ENCODE measurements around the gene AMPD2.

Gene AMPD2

GRCh38 chr1:109634771-109635750 is 15.4 kb downstream of the AMPD2 start:
- TF ChIP-seq MAX (IDR thresholded peaks at IDR 0.05; ENCODE audit: low read depth, low read length) (no peak), MYC (IDR thresholded peaks at IDR 0.05; ENCODE audit: low read depth, low read length) (no peak), CTCF (IDR thresholded peaks at IDR 0.05; ENCODE audit: low read depth, low read length) (no peak), POLR2A (IDR thresholded peaks at IDR 0.05; ENCODE audit: extremely low read depth, insufficient read length) (no peak)
- no peak overlapping the region for H3K4me3 ChIP-seq (ENCODE audit: low read depth, low read length)
- DNase-seq (ENCODE audit: low read depth): no peak

- TF ChIP-seq MYC (IDR thresholded peaks at IDR 0.05; ENCODE audit: low read depth, low read length) (no peak), POLR2A (IDR thresholded peaks at IDR 0.05; ENCODE audit: extremely low read depth, insufficient read length) (no peak)
- no peak overlapping the region for H3K4me3 ChIP-seq (ENCODE audit: low read depth, low read length)
- no peak for DNase-seq (ENCODE audit: low read depth)
Measured at GRCh38 chr1:109635862-109636200, 16.2 kb downstream of the AMPD2 start.

GRCh38 chr1:109636201-109636952 is 16.7 kb downstream of the AMPD2 start:
- no peak for TF ChIP-seq MYC (IDR thresholded peaks at IDR 0.05; ENCODE audit: low read depth, low read length)
- no peak for TF ChIP-seq CTCF (IDR thresholded peaks at IDR 0.05; ENCODE audit: low read depth, low read length)
- no peak for TF ChIP-seq POLR2A (IDR thresholded peaks at IDR 0.05; ENCODE audit: extremely low read depth, insufficient read length)
- TF ChIP-seq MAX (IDR thresholded peaks at IDR 0.05; ENCODE audit: low read depth, low read length): no peak
- no peak overlapping the region for H3K4me3 ChIP-seq (ENCODE audit: low read depth, low read length)
- DNase-seq (ENCODE audit: low read depth): peak; percentile 45

- no peak for TF ChIP-seq CTCF (IDR thresholded peaks at IDR 0.05; ENCODE audit: low read depth, low read length)
- no peak for TF ChIP-seq MYC (IDR thresholded peaks at IDR 0.05; ENCODE audit: low read depth, low read length)
- no peak for TF ChIP-seq MAX (IDR thresholded peaks at IDR 0.05; ENCODE audit: low read depth, low read length)
- no peak for TF ChIP-seq POLR2A (IDR thresholded peaks at IDR 0.05; ENCODE audit: extremely low read depth, insufficient read length)
- DNase-seq (ENCODE audit: low read depth): no peak
Measured at GRCh38 chr1:109637446-109637845, 17.8 kb downstream of the AMPD2 start.

GRCh38 chr1:109639063-109639840 is 19.6 kb downstream of the AMPD2 start:
- no peak overlapping the region for H3K4me3 ChIP-seq (ENCODE audit: low read depth, low read length)
- DNase-seq (ENCODE audit: low read depth): no peak
- TF ChIP-seq POLR2A (IDR thresholded peaks at IDR 0.05; ENCODE audit: extremely low read depth, insufficient read length): no peak

More at GRCh38 chr1:109637446-109637845, 17.8 kb downstream of the AMPD2 start:
- H3K4me3 ChIP-seq (ENCODE audit: low read depth, low read length): no peak overlapping the region

- no peak for DNase-seq (ENCODE audit: low read depth)
- H3K4me3 ChIP-seq (ENCODE audit: low read depth, low read length): no peak overlapping the region
- TF ChIP-seq MAX (IDR thresholded peaks at IDR 0.05; ENCODE audit: low read depth, low read length): no peak
- no peak for TF ChIP-seq CTCF (IDR thresholded peaks at IDR 0.05; ENCODE audit: low read depth, low read length)
- no peak for TF ChIP-seq MYC (IDR thresholded peaks at IDR 0.05; ENCODE audit: low read depth, low read length)
- no peak for TF ChIP-seq POLR2A (IDR thresholded peaks at IDR 0.05; ENCODE audit: extremely low read depth, insufficient read length)
Measured at GRCh38 chr1:109639841-109640184, 20.2 kb downstream of the AMPD2 start.

All from NB4 (cell line).